ENCODE results near the gene ZBTB5. TPM values are rescaled to one million over a fixed set of nuclear protein-coding genes. Genes with fewer than 3 reads are reported as not detected.

The ZBTB5 gene
- total and polyA plus RNA-seq, 2 of the 13 experiments (the other 11 are each of a cell fraction or from before 2014, with no cell fraction given): 12.5 to 20.5 TPM

GRCh38 chr9:37485389-37486255 lies 20.4 kb upstream of the ZBTB5 start, which contains the start of gene POLR1E (continued):
- no peak for TF ChIP-seq ATRX (CRISPR knock-in tag; IDR thresholded peaks at IDR 0.05; ENCODE audit: borderline replicate concordance)
- no peak for TF ChIP-seq MATR3 (CRISPR knock-in tag; IDR thresholded peaks at IDR 0.05)
- TF ChIP-seq ZNF263 (CRISPR knock-in tag; IDR thresholded peaks at IDR 0.05): peak; percentile 57
- TF ChIP-seq BCL6 (CRISPR knock-in tag; IDR thresholded peaks at IDR 0.05): no peak; the same call in 1 of the 2 replicates
- peak; percentile 88 for TF ChIP-seq DR1 (CRISPR knock-in tag; IDR thresholded peaks at IDR 0.05)
- TF ChIP-seq SRF (IDR thresholded peaks at IDR 0.05; ENCODE audit: low read depth, low read length): no peak
- no peak for TF ChIP-seq IKZF1 (IDR thresholded peaks at IDR 0.05)
- TF ChIP-seq ZHX2 (IDR thresholded peaks at IDR 0.05; ENCODE audit: low read depth): peak; percentile 46; the same call in 1 of the 2 replicates
- no peak for TF ChIP-seq ZHX2 (CRISPR knock-in tag; IDR thresholded peaks at IDR 0.05; ENCODE audit: borderline replicate concordance)
- no peak for TF ChIP-seq HNF1A (IDR thresholded peaks at IDR 0.05; ENCODE audit: low read depth)
- TF ChIP-seq HNF1A (CRISPR knock-in tag; IDR thresholded peaks at IDR 0.05; ENCODE audit: borderline replicate concordance): peak; percentile 54; the same call in 1 of the 2 replicates
- no peak for TF ChIP-seq ZFP41 (CRISPR knock-in tag; IDR thresholded peaks at IDR 0.05; ENCODE audit: borderline replicate concordance)
- 0 out of 2 replicates have a peak, but pooled peaks have one; percentile 21 for TF ChIP-seq ZNF274 (CRISPR knock-in tag; IDR thresholded peaks at IDR 0.05)
- TF ChIP-seq ZMYM3 (CRISPR knock-in tag; IDR thresholded peaks at IDR 0.05): peak; percentile 28; the same call in 1 of the 2 replicates
- peak; percentile 70 for TF ChIP-seq SP2 (CRISPR knock-in tag; IDR thresholded peaks at IDR 0.05)
- peak; percentile 59; the same call in 1 of the 2 replicates for TF ChIP-seq PHF21A (CRISPR knock-in tag; IDR thresholded peaks at IDR 0.05)
- 0 out of 2 replicates have a peak, but pooled peaks have one; percentile 42 for TF ChIP-seq ZNF264 (CRISPR knock-in tag; IDR thresholded peaks at IDR 0.05)
- no peak for TF ChIP-seq ZNF510 (CRISPR knock-in tag; IDR thresholded peaks at IDR 0.05; ENCODE audit: low read depth)
- 0 out of 2 replicates have a peak, but pooled peaks have one; percentile 28 for TF ChIP-seq ZNF891 (CRISPR knock-in tag; IDR thresholded peaks at IDR 0.05)
- TF ChIP-seq ZFYVE20 (CRISPR knock-in tag; IDR thresholded peaks at IDR 0.05; ENCODE audit: borderline replicate concordance, low read depth): no peak

All from HepG2 (cell line).